ENCODE measurements around the gene LRRC8D. TPM values are rescaled to one million over a fixed set of nuclear protein-coding genes. Genes with fewer than 3 reads are reported as not detected.
"Not testable (repeated sequence)": the region's sequence is repeated elsewhere in the genome, so short reads cannot be mapped to it uniquely, and the experiment has no call there.

LRRC8D gene
- total and polyA plus RNA-seq, 8 donors = under 0.01 to 13.8 (median 5.2) TPM

GRCh38 chr1:89790592-89790991, 30.2 kb upstream of the LRRC8D start:
- Histone ChIP-seq H3K9me3 (no peaks in the 10 kb centered on the region), H3K4me3 (no peak overlapping the region), H3K4me1 (no peaks in the 10 kb centered on the region), H3K27ac (no peak overlapping the region), H3K27me3 (no peaks in the 10 kb centered on the region), H3K36me3 (no peaks in the 10 kb centered on the region)
- 49 to 64% (median 64%) methylated on average over 2 of the region's 2 CpGs for WGBS, 5 donors
- intact Hi-C loops (cut with DNase I; ENCODE audit: low total_unique reads) = no loop called here
- no peak for TF ChIP-seq EP300 (IDR thresholded peaks at IDR 0.05)
- no peak for TF ChIP-seq POLR2AphosphoS5 (IDR thresholded peaks at IDR 0.05)
- TF ChIP-seq, protein P1, sequence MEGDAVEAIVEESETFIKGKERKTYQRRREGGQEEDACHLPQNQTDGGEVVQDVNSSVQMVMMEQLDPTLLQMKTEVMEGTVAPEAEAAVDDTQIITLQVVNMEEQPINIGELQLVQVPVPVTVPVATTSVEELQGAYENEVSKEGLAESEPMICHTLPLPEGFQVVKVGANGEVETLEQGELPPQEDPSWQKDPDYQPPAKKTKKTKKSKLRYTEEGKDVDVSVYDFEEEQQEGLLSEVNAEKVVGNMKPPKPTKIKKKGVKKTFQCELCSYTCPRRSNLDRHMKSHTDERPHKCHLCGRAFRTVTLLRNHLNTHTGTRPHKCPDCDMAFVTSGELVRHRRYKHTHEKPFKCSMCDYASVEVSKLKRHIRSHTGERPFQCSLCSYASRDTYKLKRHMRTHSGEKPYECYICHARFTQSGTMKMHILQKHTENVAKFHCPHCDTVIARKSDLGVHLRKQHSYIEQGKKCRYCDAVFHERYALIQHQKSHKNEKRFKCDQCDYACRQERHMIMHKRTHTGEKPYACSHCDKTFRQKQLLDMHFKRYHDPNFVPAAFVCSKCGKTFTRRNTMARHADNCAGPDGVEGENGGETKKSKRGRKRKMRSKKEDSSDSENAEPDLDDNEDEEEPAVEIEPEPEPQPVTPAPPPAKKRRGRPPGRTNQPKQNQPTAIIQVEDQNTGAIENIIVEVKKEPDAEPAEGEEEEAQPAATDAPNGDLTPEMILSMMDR (IDR thresholded peaks at IDR 0.05) = no peak
- TF ChIP-seq POLR2A (IDR thresholded peaks at IDR 0.05) = no peak
- no peak for DNase-seq

DNA sequence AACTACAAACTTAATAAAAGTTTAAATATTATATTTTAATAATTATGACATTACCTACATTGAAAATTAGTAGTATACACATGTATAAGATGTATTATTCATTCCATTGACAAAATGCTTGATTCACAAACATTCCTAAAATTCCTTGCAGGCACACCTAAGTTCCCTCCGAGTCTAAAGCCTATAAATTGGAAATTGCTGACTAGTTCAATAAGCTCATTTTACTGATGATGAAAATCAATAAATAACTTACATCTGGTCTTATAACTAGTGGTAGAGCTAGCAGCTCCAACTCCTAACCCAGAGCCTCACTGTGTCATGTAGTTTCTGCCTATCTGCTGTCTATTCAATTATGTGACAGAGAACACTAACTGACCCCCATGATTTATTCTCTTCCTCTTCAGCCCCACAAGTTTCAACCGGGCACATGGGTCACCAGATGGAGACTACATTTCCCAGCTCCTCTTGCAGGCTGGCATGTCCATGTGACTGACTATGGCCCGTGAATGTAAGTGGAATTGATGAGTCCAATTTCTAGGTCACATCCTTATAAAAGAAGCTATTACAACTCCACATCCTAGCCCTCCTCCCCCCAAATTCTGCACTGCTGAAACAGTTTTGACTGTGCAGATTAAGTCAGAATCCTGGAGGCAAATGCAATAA, 29.6 kb upstream of the LRRC8D start:
- Histone ChIP-seq H3K4me3 (no peak overlapping the region), H3K4me1 (no peaks in the 10 kb centered on the region), H3K27me3 (no peaks in the 10 kb centered on the region), H3K27ac (no peak overlapping the region), H3K36me3 (no peaks in the 10 kb centered on the region), H3K9me3 (no peaks in the 10 kb centered on the region)
- 55 to 75% (median 65%) methylated on average over 3 of the region's 3 CpGs for WGBS, 5 donors
- no peak for DNase-seq
- no peak for TF ChIP-seq POLR2AphosphoS5 (IDR thresholded peaks at IDR 0.05)
- no peak for TF ChIP-seq POLR2A (IDR thresholded peaks at IDR 0.05)
- no peak for TF ChIP-seq EP300 (IDR thresholded peaks at IDR 0.05)
- TF ChIP-seq, protein P1 (IDR thresholded peaks at IDR 0.05) = no peak
- intact Hi-C loops (cut with DNase I; ENCODE audit: low total_unique reads) = no loop called here

- no peaks in the 10 kb centered on the region for H3K9me3 ChIP-seq
- intact Hi-C loops (cut with DNase I; ENCODE audit: low total_unique reads) = no loop called here
- no peak overlapping the region for H3K27ac ChIP-seq
- TF ChIP-seq EP300 (IDR thresholded peaks at IDR 0.05) = no peak
- TF ChIP-seq, protein P1 (IDR thresholded peaks at IDR 0.05) = no peak
- 45 to 70% (median 58%) methylated on average over 4 to 5 of the region's 5 CpGs for WGBS, 5 donors
- no peaks in the 10 kb centered on the region for H3K36me3 ChIP-seq
- DNase-seq = no peak
- no peak overlapping the region for H3K4me3 ChIP-seq
- no peaks in the 10 kb centered on the region for H3K27me3 ChIP-seq
- H3K4me1 ChIP-seq = no peaks in the 10 kb centered on the region
Observed at GRCh38 chr1:89794406-89794805, 26.4 kb upstream of the LRRC8D start.

GRCh38 chr1:89795571-89795970, 25.3 kb upstream of the LRRC8D start:
- H3K9me3 ChIP-seq; H3K27ac ChIP-seq; intact Hi-C loops (cut with DNase I; ENCODE audit: low total_unique reads); H3K4me1 ChIP-seq; H3K4me3 ChIP-seq; DNase-seq; H3K27me3 ChIP-seq; H3K36me3 ChIP-seq: not testable (repeated sequence)
- 79 to 93% (median 91%) methylated on average over 3 to 4 of the region's 4 CpGs for WGBS, 5 donors

- WGBS, 5 donors = 88 to 98% (median 96%) methylated on average over 1 to 28 of the region's 32 CpGs
- H3K4me1 ChIP-seq; H3K27ac ChIP-seq; H3K27me3 ChIP-seq; intact Hi-C loops (cut with DNase I; ENCODE audit: low total_unique reads); H3K9me3 ChIP-seq; H3K36me3 ChIP-seq; H3K4me3 ChIP-seq; DNase-seq: not testable (repeated sequence)
Observed at GRCh38 chr1:89797876-89798275, 23.0 kb upstream of the LRRC8D start.

Data from stomach (tissue), 9 donors.